ENCODE measurements around the gene LCOR. TPM values are rescaled to one million over a fixed set of nuclear protein-coding genes. Genes with fewer than 3 reads are reported as not detected.

LCOR gene
- total and polyA plus RNA-seq, 2 of the 13 experiments (the other 11 are each of a cell fraction or from before 2014, with no cell fraction given) = 12.4 to 23.7 TPM

DNA sequence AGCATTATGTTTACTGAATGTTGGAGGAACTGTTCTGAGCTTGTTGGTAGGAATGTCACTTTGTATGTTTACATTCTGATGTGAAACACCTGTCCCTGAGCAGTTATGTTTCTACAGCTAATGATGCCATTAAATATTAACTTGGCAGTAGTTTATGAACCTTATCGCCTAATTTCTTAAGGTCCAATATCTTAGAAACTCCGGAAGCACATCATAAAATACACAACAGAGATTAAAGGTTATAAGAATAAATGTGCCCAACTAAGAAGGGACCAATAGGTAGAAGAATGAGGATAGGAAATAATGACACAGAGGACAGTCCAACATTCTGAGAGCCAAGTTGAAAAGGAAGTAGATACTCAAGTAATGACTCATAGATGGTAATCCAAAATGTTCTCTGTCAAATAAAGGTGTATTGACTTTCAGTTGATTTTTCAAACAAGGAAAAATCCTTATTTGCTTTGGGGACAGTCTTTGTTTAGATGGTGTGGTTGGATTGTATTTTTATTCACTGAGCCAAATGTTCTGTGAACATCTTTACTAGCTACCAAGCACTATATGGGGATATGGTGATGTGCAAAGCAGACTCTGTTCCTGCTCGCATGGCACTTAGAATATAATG is 31.9 kb downstream of the LCOR start (continued):
- TF ChIP-seq, protein P1, sequence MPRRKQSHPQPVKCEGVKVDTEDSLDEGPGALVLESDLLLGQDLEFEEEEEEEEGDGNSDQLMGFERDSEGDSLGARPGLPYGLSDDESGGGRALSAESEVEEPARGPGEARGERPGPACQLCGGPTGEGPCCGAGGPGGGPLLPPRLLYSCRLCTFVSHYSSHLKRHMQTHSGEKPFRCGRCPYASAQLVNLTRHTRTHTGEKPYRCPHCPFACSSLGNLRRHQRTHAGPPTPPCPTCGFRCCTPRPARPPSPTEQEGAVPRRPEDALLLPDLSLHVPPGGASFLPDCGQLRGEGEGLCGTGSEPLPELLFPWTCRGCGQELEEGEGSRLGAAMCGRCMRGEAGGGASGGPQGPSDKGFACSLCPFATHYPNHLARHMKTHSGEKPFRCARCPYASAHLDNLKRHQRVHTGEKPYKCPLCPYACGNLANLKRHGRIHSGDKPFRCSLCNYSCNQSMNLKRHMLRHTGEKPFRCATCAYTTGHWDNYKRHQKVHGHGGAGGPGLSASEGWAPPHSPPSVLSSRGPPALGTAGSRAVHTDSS (CRISPR knock-in tag; conservative IDR thresholded peaks at IDR 0.05) = no peak
- no peak for TF ChIP-seq MLLT10 (CRISPR knock-in tag; IDR thresholded peaks at IDR 0.05)
- TF ChIP-seq ZNF317 (CRISPR knock-in tag; IDR thresholded peaks at IDR 0.05) = peak; percentile 36; the same call in 1 of the 2 replicates
- TF ChIP-seq ZBTB7A (CRISPR knock-in tag; IDR thresholded peaks at IDR 0.05) = no peak
- no peak for TF ChIP-seq RFX3 (CRISPR knock-in tag; IDR thresholded peaks at IDR 0.05)
- TF ChIP-seq, protein P2, sequence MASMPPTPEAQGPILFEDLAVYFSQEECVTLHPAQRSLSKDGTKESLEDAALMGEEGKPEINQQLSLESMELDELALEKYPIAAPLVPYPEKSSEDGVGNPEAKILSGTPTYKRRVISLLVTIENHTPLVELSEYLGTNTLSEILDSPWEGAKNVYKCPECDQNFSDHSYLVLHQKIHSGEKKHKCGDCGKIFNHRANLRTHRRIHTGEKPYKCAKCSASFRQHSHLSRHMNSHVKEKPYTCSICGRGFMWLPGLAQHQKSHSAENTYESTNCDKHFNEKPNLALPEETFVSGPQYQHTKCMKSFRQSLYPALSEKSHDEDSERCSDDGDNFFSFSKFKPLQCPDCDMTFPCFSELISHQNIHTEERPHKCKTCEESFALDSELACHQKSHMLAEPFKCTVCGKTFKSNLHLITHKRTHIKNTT (CRISPR knock-in tag; IDR thresholded peaks at IDR 0.05) = no peak
- TF ChIP-seq ZKSCAN1 (IDR thresholded peaks at IDR 0.05; ENCODE audit: low read length) = no peak
- no peak for TF ChIP-seq ZNF207 (IDR thresholded peaks at IDR 0.05; ENCODE audit: borderline replicate concordance)
- no peak for TF ChIP-seq RXRA (CRISPR knock-in tag; IDR thresholded peaks at IDR 0.05)
- no peak for TF ChIP-seq MTF1 (CRISPR knock-in tag; IDR thresholded peaks at IDR 0.05)
- no peak for TF ChIP-seq SIN3B (IDR thresholded peaks at IDR 0.05; ENCODE audit: low read length)
- TF ChIP-seq PATZ1 (CRISPR knock-in tag; IDR thresholded peaks at IDR 0.05) = no peak
- TF ChIP-seq STAG1 (CRISPR knock-in tag; IDR thresholded peaks at IDR 0.05) = no peak
- no peak for TF ChIP-seq BORCS8-MEF2B (CRISPR knock-in tag; IDR thresholded peaks at IDR 0.05)
- peak; percentile 66 for TF ChIP-seq RXRB (CRISPR knock-in tag; IDR thresholded peaks at IDR 0.05; ENCODE audit: borderline replicate concordance)
- no peak for TF ChIP-seq TBP (CRISPR knock-in tag; IDR thresholded peaks at IDR 0.05)
- TF ChIP-seq ZSCAN25 (CRISPR knock-in tag; IDR thresholded peaks at IDR 0.05) = no peak
- TF ChIP-seq JDP2 (CRISPR knock-in tag; IDR thresholded peaks at IDR 0.05; ENCODE audit: borderline replicate concordance) = no peak
- TF ChIP-seq, protein P3, sequence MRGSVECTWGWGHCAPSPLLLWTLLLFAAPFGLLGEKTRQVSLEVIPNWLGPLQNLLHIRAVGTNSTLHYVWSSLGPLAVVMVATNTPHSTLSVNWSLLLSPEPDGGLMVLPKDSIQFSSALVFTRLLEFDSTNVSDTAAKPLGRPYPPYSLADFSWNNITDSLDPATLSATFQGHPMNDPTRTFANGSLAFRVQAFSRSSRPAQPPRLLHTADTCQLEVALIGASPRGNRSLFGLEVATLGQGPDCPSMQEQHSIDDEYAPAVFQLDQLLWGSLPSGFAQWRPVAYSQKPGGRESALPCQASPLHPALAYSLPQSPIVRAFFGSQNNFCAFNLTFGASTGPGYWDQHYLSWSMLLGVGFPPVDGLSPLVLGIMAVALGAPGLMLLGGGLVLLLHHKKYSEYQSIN (CRISPR knock-in tag; IDR thresholded peaks at IDR 0.05; ENCODE audit: borderline replicate concordance) = no peak
- TF ChIP-seq, protein P4, sequence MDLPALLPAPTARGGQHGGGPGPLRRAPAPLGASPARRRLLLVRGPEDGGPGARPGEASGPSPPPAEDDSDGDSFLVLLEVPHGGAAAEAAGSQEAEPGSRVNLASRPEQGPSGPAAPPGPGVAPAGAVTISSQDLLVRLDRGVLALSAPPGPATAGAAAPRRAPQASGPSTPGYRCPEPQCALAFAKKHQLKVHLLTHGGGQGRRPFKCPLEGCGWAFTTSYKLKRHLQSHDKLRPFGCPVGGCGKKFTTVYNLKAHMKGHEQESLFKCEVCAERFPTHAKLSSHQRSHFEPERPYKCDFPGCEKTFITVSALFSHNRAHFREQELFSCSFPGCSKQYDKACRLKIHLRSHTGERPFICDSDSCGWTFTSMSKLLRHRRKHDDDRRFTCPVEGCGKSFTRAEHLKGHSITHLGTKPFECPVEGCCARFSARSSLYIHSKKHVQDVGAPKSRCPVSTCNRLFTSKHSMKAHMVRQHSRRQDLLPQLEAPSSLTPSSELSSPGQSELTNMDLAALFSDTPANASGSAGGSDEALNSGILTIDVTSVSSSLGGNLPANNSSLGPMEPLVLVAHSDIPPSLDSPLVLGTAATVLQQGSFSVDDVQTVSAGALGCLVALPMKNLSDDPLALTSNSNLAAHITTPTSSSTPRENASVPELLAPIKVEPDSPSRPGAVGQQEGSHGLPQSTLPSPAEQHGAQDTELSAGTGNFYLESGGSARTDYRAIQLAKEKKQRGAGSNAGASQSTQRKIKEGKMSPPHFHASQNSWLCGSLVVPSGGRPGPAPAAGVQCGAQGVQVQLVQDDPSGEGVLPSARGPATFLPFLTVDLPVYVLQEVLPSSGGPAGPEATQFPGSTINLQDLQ (CRISPR knock-in tag; IDR thresholded peaks at IDR 0.05) = no peak
- no peak for TF ChIP-seq ZNF841 (CRISPR knock-in tag; IDR thresholded peaks at IDR 0.05; ENCODE audit: borderline replicate concordance)
- TF ChIP-seq ZNF709 (CRISPR knock-in tag; IDR thresholded peaks at IDR 0.05) = no peak
